Adipose tissue (tissue), 3 donors: ENCODE data around the gene SART1. TPM values are rescaled to one million over a fixed set of nuclear protein-coding genes. Genes with fewer than 3 reads are reported as not detected.
"Not testable (repeated sequence)": the region's sequence is repeated elsewhere in the genome, so short reads cannot be mapped to it uniquely, and the experiment has no call there.

ENCODE experiments used
- H3K27ac ChIP-seq: one replicate; pipeline ENCODE4 v1.5.1; 2013; ENCODE audit warnings: low read depth, low read length
- WGBS, 3 donors: extraction: QIAGEN DNeasy Blood & Tissue Kit; methylation state at CpG; one replicate each; pipeline ENCODE4 v1.1.7; 2013; 5-methylcytosine and 5-hydroxymethylcytosine counted together
- polyA plus RNA-seq, 3 donors: library from polyadenylated mRNA; stranded (reverse); fragments of 200-250 nt; gene quantifications; one replicate each; pipeline ENCODE4 v1.2.3, GENCODE V29; 2013
- donor health status: healthy with polysubstance abuse.
- donor health status: Bipolar disorder and iron deficiency.
- donor health status: healthy.

SART1 gene
- polyA plus RNA-seq, 3 donors, result 26.9 to 51.8 (median 36.5) TPM

GRCh38 chr11:66008468-66009101, 47.1 kb downstream of the SART1 start:
- WGBS, 3 donors, result 46 to 66% (median 54%) methylated on average over 9 to 10 of the region's 10 CpGs
- no peak overlapping the region for H3K27ac ChIP-seq

GRCh38 chr11:66010036-66010435, 48.5 kb downstream of the SART1 start:
- WGBS, 3 donors, result 67 to 76% (median 70%) methylated on average over 4 of the region's 4 CpGs
- H3K27ac ChIP-seq, result not testable (repeated sequence)

- 33 to 54% (median 54%) methylated on average over 13 to 14 of the region's 14 CpGs for WGBS, 3 donors
- H3K27ac ChIP-seq, result no peak overlapping the region
Observed at GRCh38 chr11:66011239-66011784, 49.8 kb downstream of the SART1 start.

GRCh38 chr11:66011785-66012303, 50.3 kb downstream of the SART1 start, which contains the start of gene CST6:
Gene CST6 (plus strand): TSS chr11:66012008. CDS start chr11:66012045, 37 bp downstream.
- WGBS, 3 donors, result 6 to 8% (median 7%) methylated on average over 45 to 61 of the region's 61 CpGs
- H3K27ac ChIP-seq, result no peak within 1 kb of the TSS

- H3K27ac ChIP-seq, result no peak overlapping the region
- WGBS, 3 donors, result 55 to 63% (median 56%) methylated on average over 11 of the region's 12 CpGs
Observed at GRCh38 chr11:66012371-66012945, 50.9 kb downstream of the SART1 start.

- no peak overlapping the region for H3K27ac ChIP-seq
- 41 to 51% (median 49%) methylated on average over 12 of the region's 12 CpGs for WGBS, 3 donors
Observed at GRCh38 chr11:66012946-66013761, 51.6 kb downstream of the SART1 start.

- H3K27ac ChIP-seq, result no peak overlapping the region
- 62 to 80% (median 78%) methylated on average over 7 of the region's 7 CpGs for WGBS, 3 donors
Observed at GRCh38 chr11:66013762-66014100, 52.2 kb downstream of the SART1 start.

GRCh38 chr11:66014804-66015453, 53.4 kb downstream of the SART1 start:
- no peak overlapping the region for H3K27ac ChIP-seq

GRCh38 chr11:66015454-66015881, 53.9 kb downstream of the SART1 start:
- 59 to 76% (median 75%) methylated on average over 7 of the region's 7 CpGs for WGBS, 3 donors
- H3K27ac ChIP-seq, result no peak overlapping the region

More at GRCh38 chr11:66014804-66015453, 53.4 kb downstream of the SART1 start:
- 82 to 87% (median 83%) methylated on average over 6 of the region's 6 CpGs for whole genome bisulfite sequencing, 3 donors

GRCh38 chr11:66015936-66016792, 54.6 kb downstream of the SART1 start:
- 80 to 87% (median 85%) methylated on average over 16 to 18 of the region's 18 CpGs for WGBS, 3 donors
- H3K27ac ChIP-seq, result no peak overlapping the region

- H3K27ac ChIP-seq, result no peak overlapping the region
Observed at GRCh38 chr11:66016793-66017177, 55.3 kb downstream of the SART1 start.

GRCh38 chr11:66017321-66017720, 55.8 kb downstream of the SART1 start:
- H3K27ac ChIP-seq, result no peak overlapping the region
- WGBS, 3 donors, result 77 to 79% (median 77%) methylated on average over 4 of the region's 4 CpGs

More at GRCh38 chr11:66016793-66017177, 55.3 kb downstream of the SART1 start:
- WGBS, 3 donors, result 85 to 90% (median 87%) methylated on average over 9 to 10 of the region's 10 CpGs

GRCh38 chr11:66020212-66020611, 58.7 kb downstream of the SART1 start:
- 68 to 74% (median 74%) methylated on average over 8 of the region's 8 CpGs for WGBS, 3 donors
- no peak overlapping the region for H3K27ac ChIP-seq

GRCh38 chr11:66020618-66021357, 59.3 kb downstream of the SART1 start:
- 76 to 88% (median 77%) methylated on average over 25 of the region's 25 CpGs for WGBS, 3 donors

GRCh38 chr11:66022401-66023185, 61.1 kb downstream of the SART1 start:
- no peak overlapping the region for H3K27ac ChIP-seq
- 15 to 20% (median 20%) methylated on average over 42 to 46 of the region's 46 CpGs for whole genome bisulfite sequencing, 3 donors

More at GRCh38 chr11:66020618-66021357, 59.3 kb downstream of the SART1 start:
- no peak overlapping the region for H3K27ac ChIP-seq

- not testable (repeated sequence) for H3K27ac ChIP-seq
- WGBS, 3 donors, result 65 to 78% (median 72%) methylated on average over 5 of the region's 5 CpGs
Observed at GRCh38 chr11:66023186-66023440, 61.6 kb downstream of the SART1 start.
